GM23338 (cell line): ENCODE results near the gene EGFR.

Experiments used
- CREB1 ChIP-seq: fragments of 250-450 bp; sonication (Bioruptor Pico); IDR thresholded peaks from 2 replicates; pipeline ENCODE4 v1.5.0; 2020; ENCODE audit warnings: low read depth, mild to moderate bottlenecking, moderate library complexity
- CTCF ChIP-seq, 2 experiments: fragments of 200-600 bp in 1 of 2; sonication (generic) in 1 of 2; conservative IDR thresholded peaks; 2 replicates each; pipeline versions ENCODE4 v1.5.1 to v1.6.1; 2016 to 2017; ENCODE audit warnings: antibody characterized with exemption in 2 of 2, low read depth in 2 of 2, mild to moderate bottlenecking in 2 of 2, moderate library complexity in 1 of 2
- ETS1 ChIP-seq: IDR thresholded peaks from 2 replicates; pipeline ENCODE4 v1.6.1; 2016; ENCODE audit warnings: antibody characterized with exemption
- EZH2 ChIP-seq: fragments of 200-600 bp; sonication (generic); IDR thresholded peaks from one replicate; pipeline ENCODE4 v1.8.0; 2017; ENCODE audit warnings: antibody characterized with exemption, mild to moderate bottlenecking, low read depth; ENCODE audit not compliant: unreplicated experiment
- EZH2phosphoT487 ChIP-seq: fragments of 200-600 bp; sonication (generic); IDR thresholded peaks from one replicate; pipeline ENCODE4 v1.8.1; 2018; ENCODE audit warnings: antibody characterized with exemption; ENCODE audit not compliant: unreplicated experiment
- JUNB ChIP-seq: IDR thresholded peaks from one replicate; pipeline ENCODE4 v1.6.1; 2016; ENCODE audit warnings: antibody characterized with exemption; ENCODE audit not compliant: unreplicated experiment
- NANOG ChIP-seq: IDR thresholded peaks from 2 replicates; pipeline ENCODE4 v1.6.1; 2016; ENCODE audit warnings: antibody characterized with exemption, borderline replicate concordance
- POLR2AphosphoS5 ChIP-seq: IDR thresholded peaks from 2 replicates; pipeline ENCODE4 v1.6.1; 2016; ENCODE audit warnings: antibody characterized with exemption, low read depth
- REST ChIP-seq: IDR thresholded peaks from one replicate; pipeline ENCODE4 v1.6.1; 2018; ENCODE audit warnings: antibody characterized with exemption; ENCODE audit not compliant: unreplicated experiment
- STAT1 ChIP-seq: IDR thresholded peaks from one replicate; pipeline ENCODE4 v1.6.1; 2016; ENCODE audit warnings: antibody characterized with exemption; ENCODE audit not compliant: unreplicated experiment
- ZNF114 ChIP-seq: fragments of 250-450 bp; sonication (Bioruptor Pico); IDR thresholded peaks from 2 replicates; pipeline ENCODE4 v1.5.0; 2020; ENCODE audit warnings: mild to moderate bottlenecking, moderate library complexity
- ZNF331 ChIP-seq: fragments of 250-450 bp; sonication (Bioruptor Pico); IDR thresholded peaks from 2 replicates; pipeline ENCODE4 v1.5.0; 2020; ENCODE audit warnings: low read depth, mild to moderate bottlenecking, moderate library complexity

GRCh38 chr7:55128693-55129394 lies 110.0 kb downstream of the EGFR start:
- TF ChIP-seq CTCF (conservative IDR thresholded peaks at IDR 0.05; ENCODE audit: low read depth in 2 of 2) (no peak), EZH2phosphoT487 (no peak), EZH2 (no peak), POLR2AphosphoS5 (no peak), STAT1 (no peak), REST (no peak), CREB1 (CRISPR knock-in tag) (no peak), NANOG (no peak), JUNB (no peak), ZNF114 (CRISPR knock-in tag) (no peak), ETS1 (no peak), ZNF331 (no peak)
